Measurements from ENCODE around the gene RECQL.

RECQL gene

GRCh38 chr12:21502872-21503271 is 1.4 kb upstream of the RECQL start:
- Histone ChIP-seq H3K9me3 (ENCODE audit: insufficient read depth, low read length, severe bottlenecking) (no peaks in the 10 kb centered on the region), H3K4me2 (ENCODE audit: insufficient read depth, low read length) (peak overlapping the region; percentile 62), H3K79me2 (ENCODE audit: insufficient read depth, low read length) (peaks cover 84% of the 10 kb centered on the region), H3K27ac (ENCODE audit: low read length) (no peak overlapping the region; the same call in 1 of the 2 replicates), H2AFZ (ENCODE audit: low read depth, low read length) (no peak overlapping the region), H3K4me1 (ENCODE audit: insufficient read depth, low read length) (peaks cover 44% of the 10 kb centered on the region), H3K27me3 (ENCODE audit: insufficient read depth, low read length, poor library complexity) (no peaks in the 10 kb centered on the region), H3K36me3 (ENCODE audit: insufficient read depth, low read length) (peaks cover 16% of the 10 kb centered on the region), H3K9ac (ENCODE audit: low read depth, low read length) (peak overlapping the region; percentile 88), H3K4me3 (ENCODE audit: low read depth in 1 of 2, low read length in 2 of 2) (peak overlapping the region; percentile 83 to 98; a peak in 3 of 4 replicates), H4K20me1 (ENCODE audit: insufficient read depth, low read length) (peaks cover 5% of the 10 kb centered on the region; the same call in 1 of the 2 replicates)
- no peak for ATAC-seq (ENCODE audit: insufficient read depth, low read depth)
- DNase-seq: no peak
- TF ChIP-seq CTCF (IDR thresholded peaks at IDR 0.05; ENCODE audit: borderline replicate concordance, extremely low read depth, low read length, poor library complexity, severe bottlenecking) (no peak), EZH2 (IDR thresholded peaks at IDR 0.05; ENCODE audit: borderline replicate concordance, low read depth, low read length, severe bottlenecking) (no peak)

- DNase-seq: peak; percentile 42
Measured at GRCh38 chr12:21502164-21502496, 695 bp upstream of the RECQL start.

GRCh38 chr12:21500786-21501257 is 613 bp downstream of the RECQL start:
- peaks cover 69% of the 10 kb centered on the region for H3K79me2 ChIP-seq (ENCODE audit: insufficient read depth, low read length)
- H4K20me1 ChIP-seq (ENCODE audit: insufficient read depth, low read length): peaks cover 5% of the 10 kb centered on the region; the same call in 1 of the 2 replicates
- peak overlapping the region; percentile 88 for H3K9ac ChIP-seq (ENCODE audit: low read depth, low read length)
- peak overlapping the region; percentile 73 for H3K27ac ChIP-seq (ENCODE audit: low read length)
- H2AFZ ChIP-seq (ENCODE audit: low read depth, low read length): peak overlapping the region; percentile 81
- peak overlapping the region; percentile 87 for H3K4me2 ChIP-seq (ENCODE audit: insufficient read depth, low read length)
- ATAC-seq (ENCODE audit: insufficient read depth, low read depth): no peak
- peaks cover 34% of the 10 kb centered on the region for H3K36me3 ChIP-seq (ENCODE audit: insufficient read depth, low read length)
- TF ChIP-seq CTCF (IDR thresholded peaks at IDR 0.05; ENCODE audit: borderline replicate concordance, extremely low read depth, low read length, poor library complexity, severe bottlenecking) (no peak), EZH2 (IDR thresholded peaks at IDR 0.05; ENCODE audit: borderline replicate concordance, low read depth, low read length, severe bottlenecking) (no peak)
- H3K9me3 ChIP-seq (ENCODE audit: insufficient read depth, low read length, severe bottlenecking): no peaks in the 10 kb centered on the region
- H3K4me1 ChIP-seq (ENCODE audit: insufficient read depth, low read length): peaks cover 44% of the 10 kb centered on the region
- no peak for DNase-seq
- H3K27me3 ChIP-seq (ENCODE audit: insufficient read depth, low read length, poor library complexity): no peaks in the 10 kb centered on the region
- H3K4me3 ChIP-seq (ENCODE audit: low read depth in 1 of 2, low read length in 2 of 2): peak overlapping the region; percentile 83 to 98

More at GRCh38 chr12:21502164-21502496, 695 bp upstream of the RECQL start:
- peak overlapping the region; percentile 88 for H3K9ac ChIP-seq (ENCODE audit: low read depth, low read length)
- TF ChIP-seq CTCF (IDR thresholded peaks at IDR 0.05; ENCODE audit: borderline replicate concordance, extremely low read depth, low read length, poor library complexity, severe bottlenecking) (no peak), EZH2 (IDR thresholded peaks at IDR 0.05; ENCODE audit: borderline replicate concordance, low read depth, low read length, severe bottlenecking) (no peak)
- H3K4me3 ChIP-seq (ENCODE audit: low read depth in 1 of 2, low read length in 2 of 2): peak overlapping the region; percentile 83 to 98
- H3K36me3 ChIP-seq (ENCODE audit: insufficient read depth, low read length): peaks cover 21% of the 10 kb centered on the region
- peaks cover 44% of the 10 kb centered on the region for H3K4me1 ChIP-seq (ENCODE audit: insufficient read depth, low read length)
- H2AFZ ChIP-seq (ENCODE audit: low read depth, low read length): peak overlapping the region; percentile 96
- no peaks in the 10 kb centered on the region for H3K9me3 ChIP-seq (ENCODE audit: insufficient read depth, low read length, severe bottlenecking)
- peak overlapping the region; percentile 76 for H3K27ac ChIP-seq (ENCODE audit: low read length)
- H3K79me2 ChIP-seq (ENCODE audit: insufficient read depth, low read length): peaks cover 81% of the 10 kb centered on the region
- H4K20me1 ChIP-seq (ENCODE audit: insufficient read depth, low read length): peaks cover 5% of the 10 kb centered on the region; the same call in 1 of the 2 replicates
- no peaks in the 10 kb centered on the region for H3K27me3 ChIP-seq (ENCODE audit: insufficient read depth, low read length, poor library complexity)
- H3K4me2 ChIP-seq (ENCODE audit: insufficient read depth, low read length): peak overlapping the region; percentile 62
- ATAC-seq (ENCODE audit: insufficient read depth, low read depth): no peak; the same call in 1 of the 3 replicates

All from DND-41 (cell line).